Stimulated activated memory B cell treated with anti-CD40 and anti-IgM and Interleukin-4, amounts not matched to agents 10 μg/mL and 1 μg/mL and 100 μg/mL, for 72 hours (primary cell): Measurements from ENCODE around the gene QRFP.

ENCODE experiments used
- ATAC-seq: fragments of 150-1000 bp; cut with Tn5 transposase; 2 replicates; pipeline ENCODE4 v1.10.0; 2021
- H3K27ac Mint-ChIP-seq: one replicate; pipeline ENCODE4 v1.8.0; 2022; ENCODE audit warnings: mild to moderate bottlenecking, mixed read lengths
- H3K27me3 Mint-ChIP-seq: one replicate; pipeline ENCODE4 v1.8.0; 2022; ENCODE audit warnings: mixed read lengths
- H3K36me3 Mint-ChIP-seq: one replicate; pipeline ENCODE4 v1.8.0; 2022; ENCODE audit warnings: mixed read lengths
- H3K4me1 Mint-ChIP-seq: one replicate; pipeline ENCODE4 v1.8.0; 2022; ENCODE audit warnings: mixed read lengths
- H3K4me3 Mint-ChIP-seq: one replicate; pipeline ENCODE4 v1.8.0; 2022; ENCODE audit warnings: mild to moderate bottlenecking, moderate library complexity, mixed read lengths
- H3K9me3 Mint-ChIP-seq: one replicate; pipeline ENCODE4 v1.8.0; 2022; ENCODE audit warnings: mixed read lengths

The QRFP gene

DNA sequence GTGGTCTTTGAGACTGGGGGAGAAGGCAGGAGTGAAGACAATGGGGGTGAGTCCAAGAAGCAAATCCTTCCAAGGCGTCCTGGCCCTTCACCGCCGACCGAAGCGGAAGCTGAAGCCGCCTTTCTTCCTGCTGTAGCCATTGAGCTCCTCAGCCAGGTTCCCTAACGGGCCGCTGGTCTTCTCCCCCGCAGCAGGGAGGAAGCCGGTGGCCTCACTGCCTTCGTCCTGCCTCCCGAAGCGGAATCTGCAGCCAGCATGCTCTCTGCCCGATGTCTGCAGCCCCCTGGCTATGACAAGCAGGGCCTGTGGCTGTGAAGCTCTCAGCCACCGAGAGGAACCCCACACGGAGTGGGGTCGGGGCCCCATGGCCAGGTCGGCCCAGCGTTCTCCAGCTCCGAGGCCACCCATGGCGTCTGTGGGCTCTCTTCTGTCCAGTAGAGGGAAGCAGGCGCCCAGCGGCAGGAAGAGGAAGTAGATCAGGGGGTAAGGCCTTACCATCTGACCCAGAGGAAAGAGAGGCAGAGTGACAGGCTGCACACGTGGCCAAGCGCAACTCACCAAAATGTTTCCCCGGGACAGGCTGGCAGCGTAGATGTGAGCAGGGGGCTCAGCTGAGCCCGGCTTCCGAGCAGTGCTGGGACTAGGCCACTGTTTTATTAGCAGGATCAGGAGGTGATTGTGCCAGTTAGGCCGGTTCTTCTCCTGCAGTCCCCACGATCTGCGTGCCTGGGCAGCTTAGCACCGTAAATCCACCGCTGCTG lies 3.1 kb downstream of the QRFP start:
- no peaks in the 10 kb centered on the region for H3K9me3 Mint-ChIP-seq
- no peak overlapping the region for H3K27ac Mint-ChIP-seq
- H3K36me3 Mint-ChIP-seq, result peaks cover 2% of the 10 kb centered on the region
- no peaks in the 10 kb centered on the region for H3K27me3 Mint-ChIP-seq
- H3K4me3 Mint-ChIP-seq, result no peak overlapping the region
- peaks cover 5% of the 10 kb centered on the region for H3K4me1 Mint-ChIP-seq
- no peak for ATAC-seq

- Mint-ChIP-seq H3K4me3 (no peak overlapping the region), H3K36me3 (peaks cover 8% of the 10 kb centered on the region), H3K27me3 (no peaks in the 10 kb centered on the region), H3K27ac (no peak overlapping the region), H3K9me3 (no peaks in the 10 kb centered on the region), H3K4me1 (peaks cover 5% of the 10 kb centered on the region)
- ATAC-seq, result no peak
Observed at GRCh38 chr9:130892477-130893304, 3.9 kb downstream of the QRFP start.

DNA sequence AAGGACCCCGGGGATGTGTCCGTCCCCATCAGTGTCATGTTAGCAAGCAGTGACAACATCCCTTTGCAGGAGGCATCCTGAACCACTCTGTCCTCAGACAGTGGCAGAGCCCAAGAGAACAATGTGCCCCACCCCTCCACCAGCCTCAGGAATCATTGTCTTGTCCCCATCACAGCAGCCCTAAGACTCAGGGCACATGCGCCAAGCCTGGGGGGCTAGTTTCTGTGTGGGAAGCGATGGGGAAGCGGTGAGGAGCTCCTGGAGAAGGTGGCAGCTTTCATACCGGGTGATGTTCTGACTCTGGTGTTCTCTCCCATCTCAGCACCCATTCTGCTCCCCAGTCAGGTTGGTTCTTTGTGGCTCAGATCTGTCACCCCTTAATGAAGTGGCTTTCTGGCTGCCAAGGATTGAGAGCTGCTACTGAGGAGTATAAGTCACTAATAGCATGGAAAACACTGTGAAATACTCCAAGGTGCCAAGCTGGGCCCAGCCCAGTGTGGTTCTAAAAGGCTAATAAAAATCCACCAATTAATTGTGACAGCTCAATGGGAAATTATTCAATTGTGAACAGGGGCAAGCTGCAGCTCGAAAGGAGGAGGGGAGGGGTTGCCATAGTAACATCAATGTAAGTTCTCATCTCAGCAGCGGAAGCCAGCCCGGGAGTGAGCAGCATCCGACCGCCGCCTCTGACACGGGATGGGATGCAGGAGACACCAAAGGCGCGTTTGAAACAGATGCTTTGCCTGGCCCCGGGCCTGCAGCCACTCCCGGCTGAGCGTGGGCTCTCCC lies 4.7 kb downstream of the QRFP start:
- Mint-ChIP-seq H3K4me1 (peaks cover 5% of the 10 kb centered on the region), H3K4me3 (no peak overlapping the region), H3K36me3 (peaks cover 15% of the 10 kb centered on the region), H3K27me3 (no peaks in the 10 kb centered on the region), H3K9me3 (no peaks in the 10 kb centered on the region), H3K27ac (no peak overlapping the region)
- ATAC-seq, result no peak

DNA sequence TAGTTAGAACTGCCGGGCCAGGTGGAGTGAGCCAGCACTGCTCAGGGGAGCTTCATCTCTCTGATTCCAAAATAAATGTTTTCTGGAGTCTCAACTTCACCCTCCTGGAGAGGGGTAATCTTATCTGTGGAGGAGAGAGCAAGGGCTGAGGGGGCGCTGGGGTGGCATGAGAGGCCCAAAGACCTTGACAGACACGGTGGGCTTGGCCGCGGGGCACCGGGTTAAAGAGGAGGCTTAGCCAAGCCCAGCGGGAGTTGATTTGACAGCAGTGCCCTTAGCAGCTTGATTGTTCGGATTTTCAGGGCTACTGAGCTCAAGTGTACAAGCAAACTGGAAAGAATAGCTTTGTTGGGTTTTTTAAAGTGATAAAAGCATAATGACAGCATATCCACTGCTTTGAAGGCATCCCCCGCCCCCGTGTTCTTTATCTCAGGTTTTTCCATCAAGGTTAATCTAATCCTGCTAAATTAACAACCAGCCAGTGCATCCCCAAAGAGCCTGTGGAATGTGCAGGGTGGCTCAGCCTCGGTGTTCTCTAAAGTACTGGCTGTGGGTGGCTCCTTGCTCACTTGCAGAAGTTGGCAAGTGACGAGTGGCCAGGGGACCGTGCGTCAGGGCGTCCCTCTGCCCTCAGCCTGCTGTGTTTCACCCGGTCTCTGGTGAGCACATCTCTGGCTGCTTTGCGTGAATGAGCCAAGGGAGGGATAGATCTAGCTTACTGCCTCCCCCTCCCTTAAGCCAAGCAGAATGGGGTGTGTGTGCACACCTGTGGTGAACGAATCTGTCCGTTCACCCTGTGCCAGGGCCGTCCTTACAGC lies 5.5 kb downstream of the QRFP start:
- Mint-ChIP-seq H3K36me3 (peaks cover 23% of the 10 kb centered on the region), H3K27ac (no peak overlapping the region), H3K27me3 (no peaks in the 10 kb centered on the region), H3K4me1 (peaks cover 5% of the 10 kb centered on the region), H3K9me3 (no peaks in the 10 kb centered on the region), H3K4me3 (no peak overlapping the region)
- ATAC-seq, result no peak

GRCh38 chr9:130890124-130890523 lies 6.5 kb downstream of the QRFP start:
- Mint-ChIP-seq H3K9me3 (no peaks in the 10 kb centered on the region), H3K27me3 (no peaks in the 10 kb centered on the region), H3K4me1 (peaks cover 5% of the 10 kb centered on the region), H3K27ac (no peak overlapping the region), H3K4me3 (no peak overlapping the region), H3K36me3 (peaks cover 32% of the 10 kb centered on the region)
- no peak for ATAC-seq

DNA sequence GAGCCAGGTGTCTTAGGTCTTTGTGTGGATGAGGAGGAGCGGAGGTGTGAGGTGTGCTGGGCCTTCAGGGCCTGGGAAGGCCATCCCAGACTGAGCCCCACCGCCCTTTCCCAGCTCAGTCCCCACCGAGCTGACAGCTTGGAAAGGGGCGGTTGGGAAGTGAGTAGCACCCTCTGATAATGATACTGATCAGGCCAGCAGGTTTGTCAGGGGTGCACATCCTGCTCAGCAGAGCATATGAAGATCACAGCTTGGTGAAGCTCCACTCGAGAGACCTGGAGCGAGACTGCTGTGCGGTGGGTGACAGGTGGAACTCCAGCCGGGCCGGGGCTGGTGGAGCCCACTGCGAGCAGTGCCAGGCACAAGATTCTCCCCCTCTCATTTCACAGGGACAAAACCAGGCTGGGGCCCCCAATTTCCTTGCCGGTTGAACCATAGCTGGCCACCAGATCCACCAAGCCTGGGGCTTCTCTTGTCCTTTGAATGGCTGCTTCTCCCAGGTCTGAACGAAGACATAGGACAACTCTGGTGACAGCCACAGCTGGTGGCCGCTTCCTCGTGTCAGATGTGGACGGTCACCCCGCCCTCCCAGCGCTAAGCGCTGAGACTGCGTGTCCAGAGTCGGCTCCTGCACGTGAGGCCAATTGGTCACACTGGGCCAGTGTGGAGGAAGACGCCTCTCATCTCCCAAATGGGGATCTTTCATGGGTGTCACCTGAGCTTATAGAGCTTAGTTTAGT lies 8.3 kb downstream of the QRFP start:
- H3K27me3 Mint-ChIP-seq, result no peaks in the 10 kb centered on the region
- peaks cover under 1% of the 10 kb centered on the region for H3K4me1 Mint-ChIP-seq
- H3K9me3 Mint-ChIP-seq, result no peaks in the 10 kb centered on the region
- peaks cover 50% of the 10 kb centered on the region for H3K36me3 Mint-ChIP-seq
- H3K27ac Mint-ChIP-seq, result no peak overlapping the region
- no peak overlapping the region for H3K4me3 Mint-ChIP-seq
- ATAC-seq, result no peak

- no peaks in the 10 kb centered on the region for H3K27me3 Mint-ChIP-seq
- H3K4me1 Mint-ChIP-seq, result no peaks in the 10 kb centered on the region
- H3K27ac Mint-ChIP-seq, result no peak overlapping the region
- no peak overlapping the region for H3K4me3 Mint-ChIP-seq
- no peaks in the 10 kb centered on the region for H3K9me3 Mint-ChIP-seq
- no peak for ATAC-seq
- peaks cover 52% of the 10 kb centered on the region for H3K36me3 Mint-ChIP-seq
Observed at GRCh38 chr9:130887494-130888144, 9.0 kb downstream of the QRFP start.

DNA sequence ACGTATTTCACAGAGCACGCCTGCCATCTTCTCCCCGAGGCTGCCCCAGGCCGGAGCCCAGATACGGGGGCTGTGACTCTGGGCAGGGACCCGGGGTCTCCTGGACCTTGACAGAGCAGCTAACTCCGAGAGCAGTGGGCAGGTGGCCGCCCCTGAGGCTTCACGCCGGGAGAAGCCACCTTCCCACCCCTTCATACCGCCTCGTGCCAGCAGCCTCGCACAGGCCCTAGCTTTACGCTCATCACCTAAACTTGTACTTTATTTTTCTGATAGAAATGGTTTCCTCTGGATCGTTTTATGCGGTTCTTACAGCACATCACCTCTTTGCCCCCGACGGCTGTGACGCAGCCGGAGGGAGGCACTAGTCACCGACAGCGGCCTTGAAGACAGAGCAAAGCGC lies 9.6 kb downstream of the QRFP start:
- H3K9me3 Mint-ChIP-seq, result no peaks in the 10 kb centered on the region
- ATAC-seq, result no peak
- H3K4me3 Mint-ChIP-seq, result no peak overlapping the region
- no peak overlapping the region for H3K27ac Mint-ChIP-seq
- H3K36me3 Mint-ChIP-seq, result peaks cover 52% of the 10 kb centered on the region
- no peaks in the 10 kb centered on the region for H3K27me3 Mint-ChIP-seq
- H3K4me1 Mint-ChIP-seq, result no peaks in the 10 kb centered on the region

DNA sequence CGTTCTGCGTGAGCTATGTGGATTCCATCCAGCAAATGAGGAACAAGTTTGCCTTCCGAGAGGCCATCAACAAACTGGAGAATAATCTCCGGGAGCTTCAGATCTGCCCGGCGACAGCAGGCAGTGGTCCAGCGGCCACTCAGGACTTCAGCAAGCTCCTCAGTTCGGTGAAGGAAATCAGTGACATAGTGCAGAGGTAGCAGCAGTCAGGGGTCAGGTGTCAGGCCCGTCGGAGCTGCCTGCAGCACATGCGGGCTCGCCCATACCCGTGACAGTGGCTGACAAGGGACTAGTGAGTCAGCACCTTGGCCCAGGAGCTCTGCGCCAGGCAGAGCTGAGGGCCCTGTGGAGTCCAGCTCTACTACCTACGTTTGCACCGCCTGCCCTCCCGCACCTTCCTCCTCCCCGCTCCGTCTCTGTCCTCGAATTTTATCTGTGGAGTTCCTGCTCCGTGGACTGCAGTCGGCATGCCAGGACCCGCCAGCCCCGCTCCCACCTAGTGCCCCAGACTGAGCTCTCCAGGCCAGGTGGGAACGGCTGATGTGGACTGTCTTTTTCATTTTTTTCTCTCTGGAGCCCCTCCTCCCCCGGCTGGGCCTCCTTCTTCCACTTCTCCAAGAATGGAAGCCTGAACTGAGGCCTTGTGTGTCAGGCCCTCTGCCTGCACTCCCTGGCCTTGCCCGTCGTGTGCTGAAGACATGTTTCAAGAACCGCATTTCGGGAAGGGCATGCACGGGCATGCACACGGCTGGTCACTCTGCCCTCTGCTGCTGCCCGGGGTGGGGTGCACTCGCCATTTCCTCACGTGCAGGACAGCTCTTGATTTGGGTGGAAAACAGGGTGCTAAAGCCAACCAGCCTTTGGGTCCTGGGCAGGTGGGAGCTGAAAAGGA lies 10.9 kb downstream of the QRFP start:
- Mint-ChIP-seq H3K27ac (no peak overlapping the region), H3K4me1 (no peaks in the 10 kb centered on the region), H3K4me3 (no peak overlapping the region), H3K9me3 (no peaks in the 10 kb centered on the region), H3K27me3 (no peaks in the 10 kb centered on the region), H3K36me3 (peaks cover 61% of the 10 kb centered on the region)
- ATAC-seq, result no peak

DNA sequence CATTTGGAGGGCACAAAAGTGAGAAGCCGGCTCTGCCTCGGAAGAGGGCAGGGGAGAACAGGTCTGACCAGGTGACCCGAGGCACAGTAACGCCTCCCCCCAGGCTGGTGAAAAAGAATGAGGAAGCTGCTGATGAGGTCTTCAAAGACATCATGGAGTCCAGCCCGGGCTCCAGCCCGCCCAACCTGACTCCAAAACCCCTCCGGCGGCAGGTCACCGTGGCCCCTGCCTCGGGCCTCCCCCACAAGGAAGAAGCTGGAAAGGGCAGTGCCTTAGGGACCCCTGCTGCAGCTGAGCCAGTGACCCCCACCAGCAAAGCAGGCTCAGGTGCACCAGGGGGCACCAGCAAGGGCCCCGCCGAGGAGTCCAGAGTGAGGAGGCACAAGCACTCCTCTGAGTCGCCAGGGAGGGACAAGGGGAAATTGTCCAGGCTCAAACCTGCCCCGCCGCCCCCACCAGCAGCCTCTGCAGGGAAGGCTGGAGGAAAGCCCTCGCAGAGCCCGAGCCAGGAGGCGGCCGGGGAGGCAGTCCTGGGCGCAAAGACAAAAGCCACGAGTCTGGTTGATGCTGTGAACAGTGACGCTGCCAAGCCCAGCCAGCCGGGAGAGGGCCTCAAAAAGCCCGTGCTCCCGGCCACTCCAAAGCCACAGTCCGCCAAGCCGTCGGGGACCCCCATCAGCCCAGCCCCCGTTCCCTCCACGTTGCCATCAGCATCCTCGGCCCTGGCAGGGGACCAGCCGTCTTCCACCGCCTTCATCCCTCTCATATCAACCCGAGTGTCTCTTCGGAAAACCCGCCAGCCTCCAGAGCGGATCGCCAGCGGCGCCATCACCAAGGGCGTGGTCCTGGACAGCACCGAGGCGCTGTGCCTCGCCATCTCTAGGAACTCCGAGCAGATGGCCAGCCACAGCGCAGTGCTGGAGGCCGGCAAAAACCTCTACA lies 11.8 kb downstream of the QRFP start:
- Mint-ChIP-seq H3K4me1 (no peaks in the 10 kb centered on the region), H3K27me3 (no peaks in the 10 kb centered on the region), H3K9me3 (no peaks in the 10 kb centered on the region), H3K4me3 (no peak overlapping the region), H3K27ac (no peak overlapping the region), H3K36me3 (peaks cover 70% of the 10 kb centered on the region)
- no peak for ATAC-seq

DNA sequence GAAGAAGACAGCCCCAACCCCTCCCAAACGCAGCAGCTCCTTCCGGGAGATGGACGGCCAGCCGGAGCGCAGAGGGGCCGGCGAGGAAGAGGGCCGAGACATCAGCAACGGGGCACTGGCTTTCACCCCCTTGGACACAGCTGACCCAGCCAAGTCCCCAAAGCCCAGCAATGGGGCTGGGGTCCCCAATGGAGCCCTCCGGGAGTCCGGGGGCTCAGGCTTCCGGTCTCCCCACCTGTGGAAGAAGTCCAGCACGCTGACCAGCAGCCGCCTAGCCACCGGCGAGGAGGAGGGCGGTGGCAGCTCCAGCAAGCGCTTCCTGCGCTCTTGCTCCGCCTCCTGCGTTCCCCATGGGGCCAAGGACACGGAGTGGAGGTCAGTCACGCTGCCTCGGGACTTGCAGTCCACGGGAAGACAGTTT lies 12.5 kb downstream of the QRFP start:
- ATAC-seq, result no peak
- H3K27ac Mint-ChIP-seq, result no peak overlapping the region
- H3K4me1 Mint-ChIP-seq, result no peaks in the 10 kb centered on the region
- no peak overlapping the region for H3K4me3 Mint-ChIP-seq
- H3K9me3 Mint-ChIP-seq, result no peaks in the 10 kb centered on the region
- H3K36me3 Mint-ChIP-seq, result peaks cover 77% of the 10 kb centered on the region
- no peaks in the 10 kb centered on the region for H3K27me3 Mint-ChIP-seq

- no peak for ATAC-seq
- no peak overlapping the region for H3K4me3 Mint-ChIP-seq
- no peaks in the 10 kb centered on the region for H3K27me3 Mint-ChIP-seq
- H3K27ac Mint-ChIP-seq, result no peak overlapping the region
- peaks cover 79% of the 10 kb centered on the region for H3K36me3 Mint-ChIP-seq
- H3K4me1 Mint-ChIP-seq, result no peaks in the 10 kb centered on the region
- no peaks in the 10 kb centered on the region for H3K9me3 Mint-ChIP-seq
Observed at GRCh38 chr9:130883479-130883878, 13.1 kb downstream of the QRFP start.
